ENCODE data around the gene KDM2A. TPM values are rescaled to one million over a fixed set of nuclear protein-coding genes. Genes with fewer than 3 reads are reported as not detected.

Gene KDM2A
- total RNA-seq, 1 experiment from 2014 or later, result 50.4 TPM

GRCh38 chr11:67085617-67086016 lies 33.4 kb upstream of the KDM2A start:
- no peak overlapping the region for H3K9ac ChIP-seq (ENCODE audit: low read length)
- POLR2A ChIA-PET, result no interaction called here
- RAD21 ChIA-PET (ENCODE audit: low non-redundant PET in 1 of 2, low total read pairs in 2 of 2, uncharacterized antibody in 2 of 2, unreplicated experiment in 2 of 2), result interaction anchor here in 1 of 2 experiments (0.6 kb wide), 1 partner anchor 94 kb away, joined by 3 read pairs; no protein-coding TSS in a partner anchor
- no TSS peak for BruUV-seq (replicated peaks)
- intact Hi-C loops (cut with micrococcal nuclease), result no loop called here
- no peak for ATAC-seq
- no peaks in the 10 kb centered on the region for H3K36me3 ChIP-seq (ENCODE audit: control insufficient read depth in 1 of 2, insufficient read depth in 2 of 2, low read length in 2 of 2)
- no peaks in the 10 kb centered on the region for H3K9me3 ChIP-seq (ENCODE audit: control insufficient read depth in 1 of 2, insufficient read depth in 1 of 2, low read depth in 1 of 2, low read length in 2 of 2)
- peaks cover 8 to 13% of the 10 kb centered on the region in 2 experiments for H3K4me1 ChIP-seq (ENCODE audit: control insufficient read depth in 1 of 2, insufficient read depth in 2 of 2, low read length in 2 of 2)
- CTCF ChIA-PET, result no interaction called here
- H3K27ac ChIP-seq (ENCODE audit: low read depth, low read length), result no peak overlapping the region
- no peak overlapping the region for H2AFZ ChIP-seq (ENCODE audit: low read depth, low read length, poor library complexity, severe bottlenecking)
- H3K4me3 ChIP-seq (replicated peaks in 1 of 2; ENCODE audit: low read depth in 1 of 2, low read length in 2 of 2), result no peak overlapping the region
- H4K20me1 ChIP-seq (ENCODE audit: insufficient read depth), result no peaks in the 10 kb centered on the region
- H3K4me2 ChIP-seq (ENCODE audit: low read length), result no peak overlapping the region
- H3K9me2 ChIP-seq (ENCODE audit: insufficient read depth), result no peaks in the 10 kb centered on the region
- no peaks in the 10 kb centered on the region for H3K79me2 ChIP-seq (ENCODE audit: insufficient read depth, low read length)
- no peak for DNase-seq (ENCODE audit: low read depth, low spot score)
- H3K27me3 ChIP-seq (ENCODE audit: insufficient read depth, low read length), result no peaks in the 10 kb centered on the region
- TF ChIP-seq ZNF274 (IDR thresholded peaks at IDR 0.05; ENCODE audit: low read depth, low read length) (no peak), ZBTB33 (IDR thresholded peaks at IDR 0.05; ENCODE audit: extremely low read depth, insufficient replicate concordance, low read length) (no peak), SIN3A (IDR thresholded peaks at IDR 0.05; ENCODE audit: low read depth) (no peak), MAX (IDR thresholded peaks at IDR 0.05) (no peak), JUND (IDR thresholded peaks at IDR 0.05) (no peak), CBX3 (IDR thresholded peaks at IDR 0.05; ENCODE audit: low read depth) (no peak), FOSL1 (IDR thresholded peaks at IDR 0.05; ENCODE audit: low read depth) (no peak), SP1 (IDR thresholded peaks at IDR 0.05; ENCODE audit: low read depth) (no peak), EZH2phosphoT487 (IDR thresholded peaks at IDR 0.05; ENCODE audit: borderline replicate concordance) (no peak), ELF1 (IDR thresholded peaks at IDR 0.05; ENCODE audit: borderline replicate concordance, low read depth) (no peak), CEBPB (IDR thresholded peaks at IDR 0.05; ENCODE audit: low read depth) (no peak), REST (IDR thresholded peaks at IDR 0.05; ENCODE audit: low read depth) (no peak), EZH2 (IDR thresholded peaks at IDR 0.05) (no peak), POLR2A (IDR thresholded peaks at IDR 0.05; ENCODE audit: borderline replicate concordance, extremely low read depth, insufficient read depth, insufficient read length) (no peak), YY1 (IDR thresholded peaks at IDR 0.05; ENCODE audit: extremely low read depth, insufficient replicate concordance, low read depth, low read length) (no peak)

All from HCT116 (cell line).